NAMALWA (cell line): Measurements from ENCODE around the gene OR2A25.

ENCODE experiments used
- DNase-seq: peaks from one replicate; pipeline ENCODE4 v3.0.0-alpha.2; 2015; ENCODE audit warnings: low spot score

The OR2A25 gene

DNA sequence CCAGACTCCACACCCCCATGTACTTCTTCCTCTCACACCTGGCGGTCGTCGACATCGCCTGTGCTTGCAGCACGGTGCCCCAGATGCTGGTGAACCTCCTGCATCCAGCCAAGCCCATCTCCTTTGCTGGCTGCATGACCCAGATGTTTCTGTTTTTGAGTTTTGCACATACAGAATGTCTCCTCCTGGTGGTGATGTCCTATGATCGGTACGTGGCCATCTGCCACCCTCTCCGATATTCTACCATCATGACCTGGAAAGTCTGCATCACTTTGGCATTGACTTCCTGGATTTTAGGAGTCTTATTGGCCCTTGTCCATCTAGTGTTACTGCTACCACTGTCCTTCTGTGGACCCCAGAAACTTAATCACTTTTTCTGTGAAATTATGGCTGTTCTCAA lies 4.8 kb downstream of the OR2A25 start:
- peak; percentile 9 for DNase-seq

DNA sequence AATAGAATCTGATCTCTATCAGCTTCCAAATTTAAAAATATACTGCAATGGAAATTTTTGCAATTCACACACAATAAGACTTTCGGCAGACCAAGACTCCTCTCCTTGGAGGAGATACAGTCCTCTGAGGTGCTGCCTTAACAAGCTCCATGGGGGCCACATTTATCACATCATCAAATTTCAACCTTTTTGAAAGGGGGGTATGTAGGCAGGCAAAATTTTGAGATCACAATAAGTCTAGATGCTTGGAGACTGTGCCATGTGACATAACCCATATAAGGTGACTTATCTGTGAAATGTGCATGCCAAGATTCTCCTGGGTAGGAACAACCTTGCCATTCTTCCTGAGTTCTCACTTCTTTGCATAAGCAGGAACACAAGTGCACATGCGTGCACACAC lies 16.4 kb downstream of the OR2A25 start, which contains the start of gene OR2A12:
OR2A12 (plus strand) TSS at position 301 of the 400 bp plus-strand sequence. CDS start 8,830 bp downstream, outside the sequence.
- DNase-seq: no peak

DNA sequence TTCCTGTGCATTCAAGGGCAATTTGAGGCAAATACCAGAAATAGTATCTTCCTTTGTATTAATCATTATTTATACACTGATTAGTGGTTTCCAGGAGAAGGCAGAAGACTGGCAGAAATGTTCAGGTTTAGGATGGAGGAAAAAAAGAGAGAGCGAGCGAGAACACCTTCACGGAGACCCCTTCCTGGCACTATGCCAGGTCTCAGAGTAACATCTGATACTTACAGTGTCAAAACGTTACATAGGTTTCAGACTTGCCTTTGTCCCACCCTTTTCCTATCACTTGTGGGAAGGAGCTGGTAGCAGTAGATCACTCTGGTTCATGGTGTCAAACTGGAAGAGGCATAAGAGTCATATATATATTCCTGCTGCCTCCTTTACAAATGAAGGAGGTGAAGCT lies 17.1 kb downstream of the OR2A25 start:
- no peak for DNase-seq

DNA sequence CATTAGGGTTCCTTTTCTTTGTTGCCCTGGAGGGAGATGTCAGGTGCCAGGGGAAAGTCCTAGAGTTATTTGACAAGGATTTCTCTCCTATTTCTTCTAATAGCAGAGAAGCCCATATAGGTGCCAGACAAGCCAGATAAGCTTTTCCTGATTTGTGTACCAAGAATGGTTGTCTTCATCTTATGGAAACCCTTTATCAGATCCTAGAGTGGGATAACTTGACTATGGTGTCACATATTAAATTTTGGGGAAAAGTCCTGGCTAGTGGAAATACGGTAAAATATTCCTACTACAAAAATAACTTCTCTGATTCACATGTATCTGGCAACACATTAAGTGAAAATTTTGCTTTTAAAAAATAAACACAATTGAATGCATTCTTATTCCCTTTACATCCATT lies 17.6 kb downstream of the OR2A25 start:
- no peak for DNase-seq

DNA sequence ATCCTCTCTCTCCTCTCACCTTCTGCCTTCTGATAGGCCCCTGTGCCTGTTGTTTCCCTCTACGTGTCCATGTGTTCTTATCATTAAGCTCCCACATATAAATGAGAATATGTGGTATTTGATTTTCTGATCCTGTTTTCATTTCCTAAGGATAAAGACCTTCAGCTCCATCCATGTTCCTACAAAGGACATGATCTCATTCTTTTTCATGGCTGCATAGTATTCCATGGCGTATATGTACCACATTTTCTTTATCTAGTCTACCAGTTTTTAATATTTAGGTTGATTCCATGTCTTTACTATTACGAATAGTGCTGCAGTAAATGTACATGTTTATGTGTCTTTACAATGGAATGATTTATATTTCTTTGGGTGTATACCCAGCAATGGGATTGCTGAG lies 21.1 kb downstream of the OR2A25 start:
- DNase-seq: no peak

DNA sequence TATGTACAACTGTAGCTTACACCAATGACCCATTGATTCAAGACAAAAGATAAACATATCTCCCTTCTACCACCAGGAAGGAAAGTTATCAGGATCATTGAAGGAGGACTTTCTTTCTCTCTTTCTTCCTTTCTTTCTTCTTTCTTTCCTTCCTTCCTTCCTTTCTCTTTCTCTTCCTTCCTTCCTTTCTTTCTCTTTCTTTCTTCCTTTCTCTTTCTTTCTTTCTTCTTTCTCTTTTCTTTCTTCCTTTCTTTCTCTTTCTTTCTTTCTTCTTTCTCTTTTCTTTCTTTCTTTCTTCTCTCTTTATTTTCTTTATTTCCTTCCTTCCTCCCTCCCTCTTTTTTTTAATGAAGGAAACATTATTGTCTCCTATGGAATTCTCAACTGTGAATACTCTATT lies 29.2 kb downstream of the OR2A25 start:
- DNase-seq: no peak

DNA sequence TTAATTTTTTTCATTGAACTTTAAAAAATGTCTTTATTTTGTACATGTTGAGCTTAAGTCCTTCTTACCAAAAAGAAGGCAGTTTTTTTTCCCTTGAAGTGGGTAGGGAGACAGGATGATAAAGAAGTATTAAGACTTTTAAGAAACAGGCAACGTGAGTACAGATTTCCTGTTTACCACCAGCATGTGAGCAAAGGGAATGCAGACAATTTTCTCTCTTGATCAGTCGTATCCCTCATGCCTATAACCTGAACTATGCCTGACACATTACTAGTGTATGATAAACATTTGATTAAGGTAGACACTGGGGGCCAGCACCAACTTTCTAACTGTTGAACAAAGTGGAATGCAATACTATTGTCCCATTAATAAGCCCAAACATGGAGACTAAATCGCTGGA lies 31.0 kb downstream of the OR2A25 start:
- no peak for DNase-seq

DNA sequence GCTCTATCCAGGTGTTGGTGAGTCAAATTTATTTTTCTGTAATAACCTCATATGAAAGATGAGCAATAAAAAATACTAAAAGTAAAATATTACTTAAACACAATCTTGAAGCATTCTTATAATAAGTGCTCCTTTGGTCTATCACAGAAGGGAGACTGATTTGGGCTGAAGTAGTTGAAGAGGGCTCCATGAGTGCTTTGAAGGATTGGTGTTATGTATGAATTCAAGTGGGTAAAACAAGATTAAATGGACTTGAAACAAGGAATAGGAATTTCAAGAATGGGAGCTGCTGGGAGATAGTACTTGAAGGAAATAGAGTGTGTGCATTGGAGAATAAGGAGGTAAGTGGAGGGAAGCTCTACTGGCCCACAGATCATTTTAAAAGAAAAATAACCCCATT lies 32.4 kb downstream of the OR2A25 start:
- DNase-seq: no peak

DNA sequence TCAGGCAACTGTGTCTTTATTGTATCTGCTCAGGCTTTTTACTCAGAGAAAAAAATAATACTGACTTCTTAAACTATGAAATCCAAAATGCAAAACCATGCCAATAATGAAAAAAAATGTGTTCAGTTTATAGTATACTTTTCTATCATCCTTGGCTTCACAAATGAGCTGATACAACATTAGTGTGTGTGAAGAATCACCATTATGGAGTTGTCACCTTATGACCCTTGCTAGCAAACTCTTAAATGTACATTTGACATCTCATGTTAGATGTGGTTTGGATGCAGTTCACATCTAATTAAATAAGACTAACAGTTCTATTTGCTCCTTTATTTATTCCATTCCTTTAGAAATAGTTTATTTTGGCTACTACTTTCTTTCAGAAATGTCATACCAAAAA lies 35.6 kb downstream of the OR2A25 start:
- DNase-seq: no peak

DNA sequence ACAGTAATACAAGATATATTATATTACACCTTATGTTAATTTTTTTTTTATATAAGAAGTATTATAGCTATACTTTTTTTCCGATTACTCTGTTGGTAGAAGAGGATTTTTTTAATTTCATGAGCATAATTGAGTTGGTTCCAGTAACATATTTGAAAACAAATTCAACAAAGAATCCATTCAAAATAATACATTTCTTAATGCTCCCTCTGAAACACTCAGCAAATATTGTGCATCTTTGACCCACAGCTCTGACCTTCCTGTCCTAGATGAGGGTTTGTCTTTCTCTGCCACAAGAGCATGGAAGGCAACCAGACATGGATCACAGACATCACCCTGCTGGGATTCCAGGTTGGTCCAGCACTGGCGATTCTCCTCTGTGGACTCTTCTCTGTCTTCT lies 39.7 kb downstream of the OR2A25 start, which contains the start of gene OR2A2:
OR2A2 (plus strand) TSS at position 301 of the 400 bp plus-strand sequence; CDS start at position 301, 0 bp downstream.
- no peak for DNase-seq

DNA sequence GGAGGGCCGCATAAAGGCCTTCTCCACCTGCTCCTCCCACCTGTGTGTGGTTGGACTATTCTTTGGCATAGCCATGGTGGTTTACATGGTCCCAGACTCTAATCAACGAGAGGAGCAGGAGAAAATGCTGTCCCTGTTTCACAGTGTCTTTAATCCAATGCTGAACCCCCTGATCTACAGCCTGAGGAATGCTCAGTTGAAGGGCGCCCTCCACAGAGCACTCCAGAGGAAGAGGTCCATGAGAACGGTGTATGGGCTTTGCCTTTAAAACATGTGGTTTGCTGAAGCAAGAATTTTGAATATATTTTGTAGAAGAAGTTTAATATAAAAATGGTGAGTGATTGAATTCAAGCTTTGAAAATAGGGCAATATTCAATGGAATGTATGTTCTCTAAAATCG lies 40.7 kb downstream of the OR2A25 start:
- DNase-seq: no peak

DNA sequence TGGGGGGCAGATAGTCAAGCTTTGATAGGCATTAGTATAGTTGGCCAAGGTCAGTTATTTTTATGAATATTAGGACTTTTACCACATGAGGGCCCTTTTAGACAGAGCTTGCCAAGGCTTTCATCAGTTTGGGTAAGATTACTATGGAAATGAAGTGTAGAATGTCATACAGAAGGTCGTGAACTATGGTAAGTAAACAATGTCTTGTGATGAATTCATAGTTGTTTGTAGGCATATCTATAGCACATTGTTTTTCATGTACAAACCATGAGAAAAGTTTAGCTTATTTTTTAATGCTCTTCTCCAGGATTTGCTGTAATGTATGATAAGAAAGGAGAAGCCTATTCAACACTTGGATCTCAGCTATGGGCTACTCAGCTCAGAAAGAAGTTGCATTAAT lies 44.0 kb downstream of the OR2A25 start:
- DNase-seq: no peak

DNA sequence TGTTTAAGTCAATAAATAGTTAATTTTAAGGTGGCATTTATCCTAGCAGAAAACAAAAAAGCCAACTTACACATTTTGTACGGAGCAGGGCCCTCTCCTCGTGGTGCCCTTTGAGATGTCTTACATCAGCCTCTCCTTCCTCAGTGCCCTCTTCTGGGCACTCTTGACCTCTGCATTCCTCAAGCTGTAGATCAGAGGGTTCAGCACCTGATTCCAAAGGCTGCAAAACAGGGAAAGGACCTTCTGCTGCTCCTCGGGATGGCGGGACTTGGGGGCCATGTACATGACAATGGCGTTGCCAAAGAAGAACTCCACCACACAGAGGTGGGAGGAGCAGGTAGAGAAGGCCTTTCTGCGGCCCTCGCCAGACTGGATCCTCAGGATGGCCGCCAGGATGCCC lies 48.7 kb downstream of the OR2A25 start:
- no peak for DNase-seq

DNA sequence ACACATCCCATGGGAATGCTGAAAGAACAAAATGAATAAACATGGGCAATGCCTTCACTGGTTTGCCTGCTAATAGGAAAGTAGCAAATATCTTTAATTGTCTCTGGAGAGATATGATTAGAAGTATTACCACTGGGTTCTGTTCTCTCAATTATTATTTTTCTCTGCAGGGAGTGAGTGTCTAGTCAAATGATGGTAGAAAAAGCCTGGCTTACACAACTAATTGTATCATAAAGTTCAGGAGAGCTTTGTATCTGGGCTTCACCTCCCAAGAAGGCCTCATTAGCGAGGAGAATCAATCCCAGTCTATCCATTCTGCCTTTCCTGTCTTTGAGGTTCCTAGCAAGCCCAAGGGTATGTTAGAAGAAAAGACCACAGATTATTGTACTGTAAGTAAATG lies 53.3 kb downstream of the OR2A25 start, which contains the start of gene OR2A14:
OR2A14 (plus strand) TSS at position 301 of the 400 bp plus-strand sequence. CDS start 5,937 bp downstream, outside the sequence.
- DNase-seq: no peak
